ENCODE data around the gene SPEM3. TPM values are rescaled to one million over a fixed set of nuclear protein-coding genes. Genes with fewer than 3 reads are reported as not detected.

Gene SPEM3
- total and polyA plus RNA-seq, 2 of the 13 experiments (the other 11 are each of a cell fraction or from before 2014, with no cell fraction given) = not detected

GRCh38 chr17:7479213-7480088 lies 50.8 kb downstream of the SPEM3 start, which contains the start of gene ZBTB4 (continued):
- TF ChIP-seq, protein P1, sequence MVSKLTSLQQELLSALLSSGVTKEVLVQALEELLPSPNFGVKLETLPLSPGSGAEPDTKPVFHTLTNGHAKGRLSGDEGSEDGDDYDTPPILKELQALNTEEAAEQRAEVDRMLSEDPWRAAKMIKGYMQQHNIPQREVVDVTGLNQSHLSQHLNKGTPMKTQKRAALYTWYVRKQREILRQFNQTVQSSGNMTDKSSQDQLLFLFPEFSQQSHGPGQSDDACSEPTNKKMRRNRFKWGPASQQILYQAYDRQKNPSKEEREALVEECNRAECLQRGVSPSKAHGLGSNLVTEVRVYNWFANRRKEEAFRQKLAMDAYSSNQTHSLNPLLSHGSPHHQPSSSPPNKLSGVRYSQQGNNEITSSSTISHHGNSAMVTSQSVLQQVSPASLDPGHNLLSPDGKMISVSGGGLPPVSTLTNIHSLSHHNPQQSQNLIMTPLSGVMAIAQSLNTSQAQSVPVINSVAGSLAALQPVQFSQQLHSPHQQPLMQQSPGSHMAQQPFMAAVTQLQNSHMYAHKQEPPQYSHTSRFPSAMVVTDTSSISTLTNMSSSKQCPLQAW (CRISPR knock-in tag; IDR thresholded peaks at IDR 0.05) = peak; percentile 41; the same call in 1 of the 2 replicates
- TF ChIP-seq RERE (CRISPR knock-in tag; IDR thresholded peaks at IDR 0.05; ENCODE audit: low read depth) = 0 out of 2 replicates have a peak, but pooled peaks have one; percentile 25
- TF ChIP-seq KLF6 (CRISPR knock-in tag; IDR thresholded peaks at IDR 0.05) = peak; percentile 52
- TF ChIP-seq RXRA (CRISPR knock-in tag; IDR thresholded peaks at IDR 0.05) = peak; percentile 45; the same call in 1 of the 2 replicates
- TF ChIP-seq ZNF382 (CRISPR knock-in tag; IDR thresholded peaks at IDR 0.05; ENCODE audit: borderline replicate concordance) = no peak
- no peak for TF ChIP-seq ZNF766 (CRISPR knock-in tag; IDR thresholded peaks at IDR 0.05; ENCODE audit: borderline replicate concordance)
- TF ChIP-seq CENPX (CRISPR knock-in tag; IDR thresholded peaks at IDR 0.05) = no peak
- 0 out of 2 replicates have a peak, but pooled peaks have one; percentile 73 for TF ChIP-seq ZNF572 (CRISPR knock-in tag; IDR thresholded peaks at IDR 0.05)
- peak; percentile 52 for TF ChIP-seq AGO1 (IDR thresholded peaks at IDR 0.05; ENCODE audit: low read depth, low read length, poor library complexity, severe bottlenecking)
- TF ChIP-seq, protein P2, sequence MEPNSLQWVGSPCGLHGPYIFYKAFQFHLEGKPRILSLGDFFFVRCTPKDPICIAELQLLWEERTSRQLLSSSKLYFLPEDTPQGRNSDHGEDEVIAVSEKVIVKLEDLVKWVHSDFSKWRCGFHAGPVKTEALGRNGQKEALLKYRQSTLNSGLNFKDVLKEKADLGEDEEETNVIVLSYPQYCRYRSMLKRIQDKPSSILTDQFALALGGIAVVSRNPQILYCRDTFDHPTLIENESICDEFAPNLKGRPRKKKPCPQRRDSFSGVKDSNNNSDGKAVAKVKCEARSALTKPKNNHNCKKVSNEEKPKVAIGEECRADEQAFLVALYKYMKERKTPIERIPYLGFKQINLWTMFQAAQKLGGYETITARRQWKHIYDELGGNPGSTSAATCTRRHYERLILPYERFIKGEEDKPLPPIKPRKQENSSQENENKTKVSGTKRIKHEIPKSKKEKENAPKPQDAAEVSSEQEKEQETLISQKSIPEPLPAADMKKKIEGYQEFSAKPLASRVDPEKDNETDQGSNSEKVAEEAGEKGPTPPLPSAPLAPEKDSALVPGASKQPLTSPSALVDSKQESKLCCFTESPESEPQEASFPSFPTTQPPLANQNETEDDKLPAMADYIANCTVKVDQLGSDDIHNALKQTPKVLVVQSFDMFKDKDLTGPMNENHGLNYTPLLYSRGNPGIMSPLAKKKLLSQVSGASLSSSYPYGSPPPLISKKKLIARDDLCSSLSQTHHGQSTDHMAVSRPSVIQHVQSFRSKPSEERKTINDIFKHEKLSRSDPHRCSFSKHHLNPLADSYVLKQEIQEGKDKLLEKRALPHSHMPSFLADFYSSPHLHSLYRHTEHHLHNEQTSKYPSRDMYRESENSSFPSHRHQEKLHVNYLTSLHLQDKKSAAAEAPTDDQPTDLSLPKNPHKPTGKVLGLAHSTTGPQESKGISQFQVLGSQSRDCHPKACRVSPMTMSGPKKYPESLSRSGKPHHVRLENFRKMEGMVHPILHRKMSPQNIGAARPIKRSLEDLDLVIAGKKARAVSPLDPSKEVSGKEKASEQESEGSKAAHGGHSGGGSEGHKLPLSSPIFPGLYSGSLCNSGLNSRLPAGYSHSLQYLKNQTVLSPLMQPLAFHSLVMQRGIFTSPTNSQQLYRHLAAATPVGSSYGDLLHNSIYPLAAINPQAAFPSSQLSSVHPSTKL (CRISPR knock-in tag; IDR thresholded peaks at IDR 0.05) = 0 out of 2 replicates have a peak, but pooled peaks have one; percentile 6
- TF ChIP-seq DMAP1 (CRISPR knock-in tag; IDR thresholded peaks at IDR 0.05) = no peak; the same call in 1 of the 2 replicates
- TF ChIP-seq PCBP1 (IDR thresholded peaks at IDR 0.05; ENCODE audit: borderline replicate concordance, low read depth, low read length) = 0 out of 2 replicates have a peak, but pooled peaks have one; percentile 10
- TF ChIP-seq, protein P3, sequence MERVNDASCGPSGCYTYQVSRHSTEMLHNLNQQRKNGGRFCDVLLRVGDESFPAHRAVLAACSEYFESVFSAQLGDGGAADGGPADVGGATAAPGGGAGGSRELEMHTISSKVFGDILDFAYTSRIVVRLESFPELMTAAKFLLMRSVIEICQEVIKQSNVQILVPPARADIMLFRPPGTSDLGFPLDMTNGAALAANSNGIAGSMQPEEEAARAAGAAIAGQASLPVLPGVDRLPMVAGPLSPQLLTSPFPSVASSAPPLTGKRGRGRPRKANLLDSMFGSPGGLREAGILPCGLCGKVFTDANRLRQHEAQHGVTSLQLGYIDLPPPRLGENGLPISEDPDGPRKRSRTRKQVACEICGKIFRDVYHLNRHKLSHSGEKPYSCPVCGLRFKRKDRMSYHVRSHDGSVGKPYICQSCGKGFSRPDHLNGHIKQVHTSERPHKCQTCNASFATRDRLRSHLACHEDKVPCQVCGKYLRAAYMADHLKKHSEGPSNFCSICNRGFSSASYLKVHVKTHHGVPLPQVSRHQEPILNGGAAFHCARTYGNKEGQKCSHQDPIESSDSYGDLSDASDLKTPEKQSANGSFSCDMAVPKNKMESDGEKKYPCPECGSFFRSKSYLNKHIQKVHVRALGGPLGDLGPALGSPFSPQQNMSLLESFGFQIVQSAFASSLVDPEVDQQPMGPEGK (CRISPR knock-in tag; IDR thresholded peaks at IDR 0.05) = peak; percentile 52
- TF ChIP-seq ZNF737 (CRISPR knock-in tag; IDR thresholded peaks at IDR 0.05; ENCODE audit: borderline replicate concordance) = no peak

Measured in HepG2 (cell line).